Mesendoderm (in vitro differentiated cells): ENCODE results near the gene PRR35.

Experiments used
- DNase-seq: peaks from one replicate; pipeline ENCODE4 v3.0.0; 2013
- H2AK5ac ChIP-seq: 2 replicates; pipeline ENCODE4 v1.6.1; 2013; ENCODE audit warnings: low read length, inconsistent platforms
- H2BK120ac ChIP-seq: 2 replicates; pipeline ENCODE4 v1.6.1; 2013; ENCODE audit warnings: low read depth, mild to moderate bottlenecking, low read length, moderate library complexity, mixed read lengths
- H2BK15ac ChIP-seq: replicated peaks from 2 replicates; pipeline ENCODE4 v1.6.1; 2013; ENCODE audit warnings: low read depth, mild to moderate bottlenecking, moderate library complexity
- H2BK5ac ChIP-seq: 2 replicates; pipeline ENCODE4 v1.6.1; 2013; ENCODE audit warnings: low read length, inconsistent platforms
- H3K18ac ChIP-seq: 2 replicates; pipeline ENCODE4 v1.6.1; 2013; ENCODE audit warnings: mild to moderate bottlenecking, low read length, mixed read lengths
- H3K23ac ChIP-seq: one replicate; pipeline ENCODE4 v1.6.1; 2013; ENCODE audit warnings: low read length
- H3K27ac ChIP-seq: 2 replicates; pipeline ENCODE4 v1.5.1; 2013; ENCODE audit warnings: low read depth, mild to moderate bottlenecking, inconsistent platforms, low read length, moderate library complexity
- H3K27me3 ChIP-seq: 2 replicates; pipeline ENCODE4 v1.6.1; 2013; ENCODE audit warnings: low read length, control low read depth, mild to moderate bottlenecking, inconsistent platforms; ENCODE audit not compliant: insufficient read depth, poor library complexity
- H3K36me3 ChIP-seq: 2 replicates; pipeline ENCODE4 v1.6.1; 2013; ENCODE audit warnings: low read length, inconsistent platforms; ENCODE audit not compliant: control insufficient read depth, insufficient read depth
- H3K4ac ChIP-seq: one replicate; pipeline ENCODE4 v1.6.1; 2013; ENCODE audit warnings: low read depth, mild to moderate bottlenecking, low read length, moderate library complexity
- H3K4me1 ChIP-seq: 2 replicates; pipeline ENCODE4 v1.6.1; 2013; ENCODE audit warnings: low read depth, low read length, inconsistent platforms; ENCODE audit not compliant: control insufficient read depth
- H3K4me2 ChIP-seq: 2 replicates; pipeline ENCODE4 v1.6.1; 2013; ENCODE audit warnings: low read length
- H3K4me3 ChIP-seq: 2 replicates; pipeline ENCODE4 v1.5.1; 2013; ENCODE audit warnings: mild to moderate bottlenecking, low read length
- H3K56ac ChIP-seq: one replicate; pipeline ENCODE4 v1.6.1; 2013; ENCODE audit warnings: low read length
- H3K79me1 ChIP-seq: 2 replicates; pipeline ENCODE4 v1.6.1; 2013; ENCODE audit warnings: low read length, inconsistent platforms
- H3K79me2 ChIP-seq: 2 replicates; pipeline ENCODE4 v1.6.1; 2013; ENCODE audit warnings: mild to moderate bottlenecking, low read length; ENCODE audit not compliant: control insufficient read depth, insufficient read depth
- H3K9ac ChIP-seq: 2 replicates; pipeline ENCODE4 v1.6.1; 2013; ENCODE audit warnings: low read length, inconsistent platforms
- H4K5ac ChIP-seq: one replicate; pipeline ENCODE4 v1.6.1; 2013; ENCODE audit warnings: low read length
- H4K8ac ChIP-seq: one replicate; pipeline ENCODE4 v1.6.1; 2013; ENCODE audit warnings: low read depth, mild to moderate bottlenecking, control low read depth, low read length, moderate library complexity
- WGBS: extraction: QIAGEN DNeasy Blood & Tissue Kit; methylation state at CpG from one replicate; pipeline ENCODE4 v1.1.7; 2013; ENCODE audit warnings: low lambda C conversion rate, missing lambda C conversion rate; ENCODE audit not compliant: insufficient coverage; ENCODE audit errors: extremely low coverage; 5-methylcytosine and 5-hydroxymethylcytosine counted together

PRR35 gene

GRCh38 chr16:555528-556473 is 4.4 kb upstream of the PRR35 start:
- Histone ChIP-seq H2BK120ac (no peak overlapping the region), H2BK5ac (no peak overlapping the region), H2BK15ac (no peak overlapping the region), H3K79me1 (no peaks in the 10 kb centered on the region), H3K56ac (no peak overlapping the region), H2AK5ac (no peak overlapping the region), H3K4me1 (no peaks in the 10 kb centered on the region), H3K4me3 (no peak overlapping the region), H3K23ac (no peak overlapping the region), H3K18ac (no peak overlapping the region), H3K9ac (no peak overlapping the region), H3K4me2 (no peak overlapping the region), H3K27me3 (peaks cover 7% of the 10 kb centered on the region), H3K36me3 (no peaks in the 10 kb centered on the region), H3K79me2 (no peaks in the 10 kb centered on the region), H4K5ac (no peak overlapping the region), H3K4ac (no peak overlapping the region), H3K27ac (no peak overlapping the region), H4K8ac (no peak overlapping the region)
- WGBS = no CpG with 5 or more reads among the region's 32 CpGs
- DNase-seq = no peak

- no peak overlapping the region for H3K56ac ChIP-seq
- no peak overlapping the region for H4K5ac ChIP-seq
These were observed 3.6 kb upstream of the PRR35 start for GRCh38 chr16:556474-557173.

GRCh38 chr16:557463-558297 is 2.5 kb upstream of the PRR35 start:
- H2BK15ac ChIP-seq = no peak overlapping the region
- H4K5ac ChIP-seq = no peak overlapping the region
- H3K9ac ChIP-seq = no peak overlapping the region
- H2BK120ac ChIP-seq = no peak overlapping the region
- no peaks in the 10 kb centered on the region for H3K79me1 ChIP-seq
- no CpG with 5 or more reads among the region's 23 CpGs for WGBS
- no peak overlapping the region for H3K4me3 ChIP-seq
- H2AK5ac ChIP-seq = no peak overlapping the region
- DNase-seq = no peak
- no peaks in the 10 kb centered on the region for H3K4me1 ChIP-seq
- no peak overlapping the region for H4K8ac ChIP-seq
- no peak overlapping the region for H3K18ac ChIP-seq
- no peaks in the 10 kb centered on the region for H3K36me3 ChIP-seq
- H3K27me3 ChIP-seq = peaks cover 10% of the 10 kb centered on the region
- H2BK5ac ChIP-seq = no peak overlapping the region
- H3K4me2 ChIP-seq = no peak overlapping the region
- no peak overlapping the region for H3K23ac ChIP-seq
- no peak overlapping the region for H3K4ac ChIP-seq
- H3K27ac ChIP-seq = no peak overlapping the region
- no peaks in the 10 kb centered on the region for H3K79me2 ChIP-seq
- H3K56ac ChIP-seq = no peak overlapping the region

More at GRCh38 chr16:556474-557173, 3.6 kb upstream of the PRR35 start:
- no peak overlapping the region for H3K27ac ChIP-seq
- no peak overlapping the region for H2BK120ac ChIP-seq
- H3K4me3 ChIP-seq = no peak overlapping the region
- no CpG with 5 or more reads among the region's 32 CpGs for WGBS
- no peaks in the 10 kb centered on the region for H3K79me2 ChIP-seq
- no peak overlapping the region for H2BK15ac ChIP-seq
- no peak overlapping the region for H3K23ac ChIP-seq
- no peaks in the 10 kb centered on the region for H3K36me3 ChIP-seq
- H2BK5ac ChIP-seq = no peak overlapping the region
- no peak overlapping the region for H3K18ac ChIP-seq
- no peak overlapping the region for H3K9ac ChIP-seq
- no peak overlapping the region for H3K4me2 ChIP-seq
- no peaks in the 10 kb centered on the region for H3K79me1 ChIP-seq
- H2AK5ac ChIP-seq = no peak overlapping the region
- H3K4ac ChIP-seq = no peak overlapping the region
- no peaks in the 10 kb centered on the region for H3K4me1 ChIP-seq
- no peak for DNase-seq
- peaks cover 10% of the 10 kb centered on the region for H3K27me3 ChIP-seq
- H4K8ac ChIP-seq = no peak overlapping the region

- Histone ChIP-seq H3K27ac (no peak overlapping the region), H3K27me3 (peaks cover 10% of the 10 kb centered on the region), H3K79me2 (no peaks in the 10 kb centered on the region), H3K36me3 (no peaks in the 10 kb centered on the region), H2BK15ac (no peak overlapping the region), H3K4me2 (no peak overlapping the region), H4K8ac (no peak overlapping the region), H3K4ac (no peak overlapping the region), H3K4me3 (no peak overlapping the region), H3K18ac (no peak overlapping the region), H3K23ac (no peak overlapping the region), H4K5ac (no peak overlapping the region), H2BK120ac (no peak overlapping the region), H3K56ac (no peak overlapping the region), H2BK5ac (no peak overlapping the region), H3K4me1 (no peaks in the 10 kb centered on the region), H3K79me1 (no peaks in the 10 kb centered on the region), H2AK5ac (no peak overlapping the region), H3K9ac (no peak overlapping the region)
- WGBS = no CpG with 5 or more reads among the region's 22 CpGs
- no peak for DNase-seq
These were observed 1.7 kb upstream of the PRR35 start for GRCh38 chr16:558298-559020.

- no peaks in the 10 kb centered on the region for H3K79me1 ChIP-seq
- H4K5ac ChIP-seq = no peak overlapping the region
- no peaks in the 10 kb centered on the region for H3K79me2 ChIP-seq
- no peak overlapping the region for H2BK120ac ChIP-seq
- H3K9ac ChIP-seq = no peak overlapping the region
- no peak overlapping the region for H3K4ac ChIP-seq
- H3K4me3 ChIP-seq = no peak overlapping the region
- H3K4me2 ChIP-seq = no peak overlapping the region
- no peak overlapping the region for H2BK15ac ChIP-seq
- H2BK5ac ChIP-seq = no peak overlapping the region
- H3K4me1 ChIP-seq = no peaks in the 10 kb centered on the region
- H3K36me3 ChIP-seq = no peaks in the 10 kb centered on the region
- no peak overlapping the region for H3K18ac ChIP-seq
- WGBS = no CpG with 5 or more reads among the region's 15 CpGs
- no peak overlapping the region for H4K8ac ChIP-seq
- no peak overlapping the region for H3K56ac ChIP-seq
- no peak overlapping the region for H2AK5ac ChIP-seq
- H3K27me3 ChIP-seq = peaks cover 10% of the 10 kb centered on the region
- no peak overlapping the region for H3K23ac ChIP-seq
- H3K27ac ChIP-seq = no peak overlapping the region
- DNase-seq = no peak
These were observed 1.2 kb upstream of the PRR35 start for GRCh38 chr16:559021-559380.
